ENCODE results near the gene HNRNPH2.
A peak's percentile ranks its signal among the peaks of the same experiment; 100 is the strongest.

The HNRNPH2 gene

GRCh38 chrX:101397779-101398178 lies 10.2 kb upstream of the HNRNPH2 start:
- DNase-seq: no peak

DNA sequence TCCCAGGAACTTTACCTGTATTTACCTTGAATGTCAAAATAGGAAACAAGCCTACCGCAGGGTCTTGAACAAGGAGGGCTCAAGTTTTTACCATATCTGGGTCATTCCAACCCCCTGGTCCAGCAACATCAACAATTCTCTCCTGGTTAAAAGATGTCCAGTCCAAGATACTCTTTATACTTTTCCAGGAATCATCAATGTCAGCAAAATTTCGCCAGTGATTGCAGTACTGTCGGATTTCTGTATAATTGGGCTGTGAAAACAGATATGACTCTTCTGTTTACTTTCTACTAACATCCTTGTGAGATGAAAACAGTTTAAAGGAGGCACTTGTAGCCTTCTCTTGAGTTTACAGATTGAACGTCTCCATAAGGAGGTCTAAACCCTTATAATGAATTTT lies 9.3 kb upstream of the HNRNPH2 start:
- no peak for DNase-seq

- DNase-seq: no peak
Observed at GRCh38 chrX:101399825-101400224, 8.2 kb upstream of the HNRNPH2 start.

DNA sequence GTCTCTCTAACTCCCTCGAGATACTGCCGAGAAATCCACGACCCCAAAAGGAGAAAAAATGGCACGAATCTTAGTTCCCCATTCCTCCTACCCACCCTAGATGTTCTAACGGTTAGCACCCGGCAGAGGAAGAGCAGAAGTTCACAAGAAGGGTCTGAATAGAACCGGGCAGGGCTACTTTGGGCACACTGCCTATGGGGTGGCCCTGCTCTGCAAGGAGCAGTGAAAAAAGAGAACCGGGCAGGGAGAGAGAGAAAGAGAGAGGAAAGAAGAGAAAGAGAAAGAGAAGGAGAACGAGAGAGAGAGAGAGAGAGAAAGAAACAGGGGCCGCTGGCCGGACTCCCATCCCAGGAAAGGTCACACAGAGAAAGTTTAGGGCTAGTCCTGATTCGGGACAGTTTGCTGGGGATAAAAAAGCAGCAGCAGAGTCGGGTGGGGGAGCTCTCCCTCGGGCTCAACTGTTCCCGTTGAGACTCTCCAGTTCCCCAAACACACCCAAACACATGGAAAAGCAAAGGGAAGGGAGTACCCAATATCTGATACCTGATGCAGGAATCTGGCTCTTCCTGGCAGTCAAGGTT lies 765 bp upstream of the HNRNPH2 start:
- no peak for DNase-seq

- DNase-seq: no peak
Observed at GRCh38 chrX:101408532-101408841, 465 bp downstream of the HNRNPH2 start.

- no peak for DNase-seq
Observed at GRCh38 chrX:101409043-101409442, 1.0 kb downstream of the HNRNPH2 start.

DNA sequence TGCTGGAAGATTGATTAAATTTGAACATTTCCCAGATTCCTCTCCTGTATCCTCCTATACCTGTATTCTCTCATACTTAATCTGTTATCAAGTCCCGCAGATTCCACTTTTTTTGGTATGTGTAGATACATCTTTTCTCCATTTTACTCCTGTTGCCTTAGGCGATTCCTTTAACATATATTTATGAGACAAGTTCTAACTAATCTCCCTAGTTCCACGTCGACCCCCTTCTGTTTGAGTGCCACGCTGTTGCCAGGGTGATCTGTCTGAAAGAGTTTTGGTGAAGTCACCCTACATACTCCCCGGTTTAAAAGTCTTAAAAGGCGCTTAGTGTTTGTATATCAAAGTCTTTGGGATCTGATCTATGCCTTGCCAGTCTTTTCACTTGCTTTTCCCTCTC lies 2.4 kb downstream of the HNRNPH2 start:
- no peak for DNase-seq

GRCh38 chrX:101411984-101412383 lies 4.0 kb downstream of the HNRNPH2 start:
- DNase-seq: no peak

DNA sequence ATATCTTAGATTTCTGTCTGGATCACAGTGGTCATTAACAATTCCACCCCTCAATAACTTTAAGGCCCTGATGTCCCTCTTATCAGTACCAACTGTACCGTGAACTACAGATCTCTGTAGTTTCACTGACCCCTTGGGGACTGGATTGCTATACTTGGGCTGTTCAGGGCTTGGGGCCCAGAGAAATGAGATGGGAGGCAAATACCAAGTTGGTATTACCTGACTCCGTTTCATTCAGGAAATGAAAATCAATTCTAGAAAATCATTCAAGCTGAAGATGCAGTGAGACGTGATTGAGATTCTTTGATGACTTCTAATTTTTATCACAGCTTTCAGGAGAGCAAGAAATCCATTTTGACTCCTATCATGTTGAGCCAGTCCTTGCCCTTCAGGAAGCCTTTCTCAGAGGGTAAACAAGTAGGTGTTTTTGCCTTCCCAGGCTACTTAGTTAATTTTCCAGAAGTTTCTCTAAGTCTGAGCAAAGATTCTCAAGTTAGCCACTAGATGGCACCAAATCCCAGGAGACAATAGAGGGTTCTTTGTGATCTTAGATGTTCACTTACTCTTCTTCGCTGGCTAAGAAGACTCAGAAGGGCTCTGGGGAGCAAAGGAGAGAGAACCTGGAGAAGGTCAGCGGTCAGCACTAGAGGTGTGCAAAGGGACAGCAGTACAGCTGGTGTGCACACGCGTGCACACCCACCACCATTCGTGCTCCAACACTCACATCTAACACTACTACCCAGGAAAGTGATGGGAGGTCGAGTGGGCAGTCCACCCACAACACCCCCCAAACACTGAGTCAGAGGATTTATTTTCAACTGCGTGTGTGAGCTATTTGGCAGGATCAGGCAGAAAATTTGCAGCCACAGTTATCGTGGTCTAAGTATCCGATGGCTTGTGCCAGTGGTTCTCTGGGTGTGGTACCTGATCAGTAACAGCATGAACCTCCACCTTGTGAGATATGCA lies 7.4 kb downstream of the HNRNPH2 start:
- DNase-seq: peak; percentile 21

- no peak for DNase-seq
Observed at GRCh38 chrX:101416691-101417090, 8.7 kb downstream of the HNRNPH2 start.

DNA sequence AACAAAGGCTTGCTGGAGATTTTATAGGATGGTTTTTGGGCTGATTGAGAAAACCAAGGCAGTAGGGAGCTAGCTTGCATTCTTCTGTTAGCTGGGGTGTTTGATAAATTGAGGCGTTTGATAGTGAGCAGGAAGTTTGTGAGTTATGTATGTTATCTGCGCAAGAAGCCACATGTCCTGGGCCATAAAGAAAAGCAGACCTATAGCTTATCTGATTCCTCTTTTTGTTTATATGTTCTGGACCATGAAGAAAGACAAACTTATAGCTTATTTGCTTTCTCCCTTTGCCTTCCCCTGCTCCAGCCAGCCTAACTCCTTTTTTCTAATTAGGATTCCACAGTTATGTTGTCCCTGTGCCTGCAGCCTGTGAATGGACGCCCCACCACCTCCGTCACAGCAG lies 9.2 kb downstream of the HNRNPH2 start:
- no peak for DNase-seq

DNA sequence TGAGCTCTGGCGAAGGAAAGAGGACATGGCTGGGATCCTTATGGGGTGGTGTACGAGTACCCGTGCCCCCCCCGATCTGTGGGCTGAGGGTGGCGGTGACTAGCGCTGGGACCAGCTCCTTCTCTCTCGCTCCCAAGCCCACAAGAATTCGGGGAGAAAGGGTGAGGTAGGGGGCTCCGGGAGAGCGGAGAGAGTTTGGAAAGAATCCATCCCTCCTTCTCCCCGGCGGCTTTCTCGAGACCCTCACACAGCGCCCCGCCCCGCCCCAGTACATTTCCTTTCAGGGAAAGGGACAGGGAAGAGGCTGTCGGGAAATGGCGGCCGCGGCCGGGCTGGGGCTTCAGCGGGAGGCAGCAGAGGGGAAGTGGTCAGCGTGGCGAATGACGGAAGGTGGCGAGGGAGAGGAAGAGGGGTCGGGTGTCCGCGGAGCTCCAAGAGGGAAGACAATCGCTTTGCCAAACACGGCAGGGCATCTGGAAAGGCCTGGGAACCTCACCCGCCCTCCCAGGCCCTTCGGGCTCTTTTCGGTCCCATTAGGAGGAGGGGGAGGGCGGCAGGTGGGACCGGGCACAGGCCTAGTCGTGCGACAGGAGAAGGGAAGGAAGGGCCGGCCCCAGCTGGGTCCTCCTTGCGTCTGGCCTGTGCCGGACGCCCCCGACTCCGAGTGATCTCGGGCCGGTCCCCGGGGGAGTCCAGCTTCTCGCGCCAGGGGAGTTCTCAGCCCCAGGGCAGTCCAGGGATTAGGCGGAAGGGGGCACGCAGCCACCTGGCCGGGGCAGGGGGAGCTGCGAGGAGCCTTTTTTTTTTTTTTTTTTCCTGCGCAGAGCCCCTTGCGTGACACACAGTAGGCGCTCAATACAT lies 10.2 kb downstream of the HNRNPH2 start:
- peak; percentile 18 for DNase-seq

- no peak for DNase-seq
Observed at GRCh38 chrX:101419489-101419888, 11.5 kb downstream of the HNRNPH2 start.

- DNase-seq: no peak
Observed at GRCh38 chrX:101427954-101428353, 19.9 kb downstream of the HNRNPH2 start.

DNA sequence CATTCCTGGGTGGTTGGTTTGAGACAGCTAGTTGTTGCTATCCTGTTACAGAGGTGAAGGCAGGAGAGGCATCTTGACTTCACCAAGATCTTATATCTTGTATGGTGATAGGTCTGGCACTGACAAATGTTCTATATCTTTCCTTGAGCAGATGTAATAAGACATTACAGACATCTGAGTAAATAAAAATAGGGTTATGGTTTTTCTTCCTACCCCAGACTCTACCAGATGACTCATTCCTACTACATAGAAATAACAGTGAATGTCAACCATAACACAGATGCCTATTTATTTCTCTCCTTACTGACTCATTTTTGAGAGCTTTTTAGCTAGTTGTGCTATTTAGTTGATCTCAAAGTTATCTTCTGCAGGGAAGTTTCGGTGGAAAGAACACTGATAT lies 21.9 kb downstream of the HNRNPH2 start:
- no peak for DNase-seq

- no peak for DNase-seq
Observed at GRCh38 chrX:101430457-101431078, 22.5 kb downstream of the HNRNPH2 start.

GRCh38 chrX:101442085-101442484 lies 34.1 kb downstream of the HNRNPH2 start:
- no peak for DNase-seq

DNA sequence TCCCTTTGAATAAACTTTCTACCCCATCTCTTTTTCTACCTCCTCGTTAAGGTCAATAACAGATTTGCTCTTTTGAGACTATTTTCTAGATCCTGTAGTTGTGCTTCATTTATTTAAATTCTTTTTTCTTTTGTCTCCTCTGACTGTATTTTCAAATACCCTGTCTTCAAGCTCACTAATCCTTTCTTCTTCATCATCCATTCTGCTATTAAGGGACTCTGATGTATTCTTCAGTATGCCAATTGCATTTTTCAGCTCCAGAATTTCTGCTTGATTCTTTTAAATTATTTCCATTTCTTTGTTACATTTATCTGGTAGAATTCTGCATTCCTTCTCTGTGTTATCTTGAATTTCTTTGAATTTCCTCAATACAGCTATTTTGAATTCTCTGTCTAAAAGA lies 41.3 kb downstream of the HNRNPH2 start:
- no peak for DNase-seq

- DNase-seq: no peak
Observed at GRCh38 chrX:101450085-101450484, 42.1 kb downstream of the HNRNPH2 start.

GRCh38 chrX:101450961-101451360 lies 42.9 kb downstream of the HNRNPH2 start:
- DNase-seq: no peak

GRCh38 chrX:101452056-101452455 lies 44.0 kb downstream of the HNRNPH2 start:
- no peak for DNase-seq

DNA sequence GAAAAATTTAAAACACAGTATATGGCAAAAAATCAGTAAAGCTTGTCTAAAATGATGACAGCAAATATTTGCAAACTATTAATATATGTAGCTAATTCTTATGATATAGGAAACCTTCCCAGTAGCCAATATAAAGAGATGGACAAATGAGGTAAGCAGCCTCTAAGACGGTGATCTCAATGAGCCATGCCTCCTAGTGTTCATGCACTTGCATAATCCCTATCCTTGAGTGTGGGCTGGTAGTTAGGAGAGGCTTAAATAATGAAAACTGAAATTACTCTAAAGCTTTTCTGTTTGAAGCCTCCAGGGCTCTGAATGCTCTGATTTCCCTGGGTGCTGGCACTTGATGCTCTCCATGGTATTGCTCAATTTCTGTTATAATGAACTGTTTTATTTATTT lies 52.6 kb downstream of the HNRNPH2 start:
- no peak for DNase-seq

DNA sequence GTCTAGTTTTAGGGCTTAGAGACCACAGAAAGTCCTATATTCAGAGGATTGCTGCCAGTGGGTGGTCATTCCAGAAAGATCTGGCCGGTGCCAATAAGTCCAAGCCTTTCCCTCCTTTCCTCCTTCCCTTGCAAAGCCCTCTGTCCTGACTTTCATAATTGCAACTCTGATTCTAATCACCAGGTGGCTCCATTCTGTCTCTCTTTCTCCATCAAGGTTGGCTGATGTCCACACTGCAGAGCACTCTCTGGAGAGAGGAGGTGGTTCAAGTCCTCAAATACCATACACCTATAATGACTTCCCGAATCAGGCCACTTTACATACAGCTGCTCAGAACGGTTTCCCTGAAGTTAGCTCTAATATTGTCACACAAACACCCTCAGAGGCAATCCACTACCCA lies 54.9 kb downstream of the HNRNPH2 start:
- DNase-seq: no peak

All from activated CD8-positive, alpha-beta memory T cell treated with anti-CD3 and anti-CD28 coated beads, Interleukin-2, amount 50 U/mL, for 4 hours (primary cell).